ENCODE measurements around the gene CD86. TPM values are rescaled to one million over a fixed set of nuclear protein-coding genes. Genes with fewer than 3 reads are reported as not detected.

The CD86 gene
- total RNA-seq, 1 donor from 2014 or later = not detected

DNA sequence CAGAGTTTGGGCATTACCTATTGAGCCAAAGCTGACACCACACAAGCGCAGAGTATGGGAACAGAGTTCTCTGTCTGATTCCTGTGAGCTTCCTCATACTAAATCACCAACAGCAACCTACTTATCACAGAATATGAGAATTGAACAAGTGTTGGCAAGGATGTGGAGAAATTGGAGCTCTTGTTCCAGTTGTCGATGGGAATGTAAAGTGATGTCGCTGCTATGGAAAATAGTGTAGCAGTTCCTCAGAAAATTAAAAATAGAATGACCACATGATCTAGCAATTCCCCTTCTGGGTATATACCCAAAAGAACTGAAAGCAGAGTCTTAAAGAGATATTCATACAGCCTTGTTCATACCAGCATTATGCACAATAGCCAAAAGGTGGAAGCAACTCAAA is 33.4 kb downstream of the CD86 start:
- Mint-ChIP-seq H3K4me3 (ENCODE audit: unreplicated experiment) (no peak overlapping the region), H3K9me3 (ENCODE audit: unreplicated experiment) (no peaks in the 10 kb centered on the region), H3K36me3 (ENCODE audit: low read depth, unreplicated experiment) (no peaks in the 10 kb centered on the region), H3K27ac (ENCODE audit: unreplicated experiment) (no peak overlapping the region), H3K4me1 (ENCODE audit: low read depth, unreplicated experiment) (no peaks in the 10 kb centered on the region), H3K27me3 (ENCODE audit: low read depth, unreplicated experiment) (peaks cover 11% of the 10 kb centered on the region)
- FAIRE-seq = no peak
- Histone ChIP-seq H3K36me3 (ENCODE audit: insufficient read depth, low read length) (no peaks in the 10 kb centered on the region), H3K4me1 (ENCODE audit: insufficient read depth, low read length) (no peaks in the 10 kb centered on the region), H2AFZ (ENCODE audit: low read depth, low read length) (no peak overlapping the region), H3K79me2 (ENCODE audit: insufficient read depth, low read length) (no peaks in the 10 kb centered on the region), H4K20me1 (ENCODE audit: insufficient read depth, low read length) (no peaks in the 10 kb centered on the region), H3K27me3 (ENCODE audit: insufficient read depth, low read length) (no peaks in the 10 kb centered on the region), H3K9me3 (ENCODE audit: insufficient read depth, low read depth, low read length) (no peaks in the 10 kb centered on the region), H3K9ac (ENCODE audit: low read length) (no peak overlapping the region), H3K4me2 (ENCODE audit: low read length) (no peak overlapping the region), H3K27ac (ENCODE audit: low read depth, low read length) (no peak overlapping the region), H3K4me3 (ENCODE audit: insufficient read depth, low read depth, low read length) (no peak overlapping the region)
- DNase-seq (ENCODE audit: low read depth) = no peak
- no peak for TF ChIP-seq EZH2 (IDR thresholded peaks at IDR 0.05; ENCODE audit: insufficient read depth, low read length)

DNA sequence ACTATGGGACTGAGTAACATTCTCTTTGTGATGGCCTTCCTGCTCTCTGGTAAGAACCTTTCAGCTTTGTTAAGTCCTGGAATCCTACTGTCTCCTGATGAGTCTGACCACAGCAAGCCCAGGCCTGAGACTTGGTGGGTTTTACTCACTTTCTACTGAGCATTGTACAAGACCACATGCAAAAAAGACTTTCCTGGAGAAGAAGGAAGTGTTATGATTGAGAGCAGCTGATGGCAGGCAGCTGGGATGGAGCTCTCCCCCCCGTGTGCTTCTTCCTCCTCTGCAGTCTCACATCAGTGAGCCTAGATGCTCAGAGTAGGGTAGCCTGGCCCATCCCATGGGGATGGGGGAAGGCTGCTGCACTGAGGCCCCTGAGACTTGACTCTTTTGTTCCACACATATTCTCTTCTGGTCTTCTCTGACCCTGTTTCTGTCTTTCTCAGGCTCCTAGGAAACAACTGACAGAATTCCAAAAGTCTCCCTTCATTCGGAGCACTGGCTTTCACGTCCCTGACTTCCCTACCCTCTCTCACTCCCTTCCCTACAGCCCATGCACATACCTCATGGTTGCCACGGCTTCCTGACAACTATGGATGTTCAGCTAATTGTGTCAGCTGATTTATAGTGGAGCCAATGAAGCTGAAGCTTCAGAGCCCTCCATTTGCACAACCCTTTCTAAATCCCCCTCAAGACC is 36.6 kb downstream of the CD86 start:
- Mint-ChIP-seq H3K27me3 (ENCODE audit: low read depth, unreplicated experiment) (peaks cover 7% of the 10 kb centered on the region), H3K27ac (ENCODE audit: unreplicated experiment) (no peak overlapping the region), H3K36me3 (ENCODE audit: low read depth, unreplicated experiment) (no peaks in the 10 kb centered on the region), H3K9me3 (ENCODE audit: unreplicated experiment) (no peaks in the 10 kb centered on the region), H3K4me1 (ENCODE audit: low read depth, unreplicated experiment) (no peaks in the 10 kb centered on the region), H3K4me3 (ENCODE audit: unreplicated experiment) (no peak overlapping the region)
- no peaks in the 10 kb centered on the region for H3K9me3 ChIP-seq (ENCODE audit: insufficient read depth, low read depth, low read length)
- no peak overlapping the region for H3K27ac ChIP-seq (ENCODE audit: low read depth, low read length)
- H4K20me1 ChIP-seq (ENCODE audit: insufficient read depth, low read length) = no peaks in the 10 kb centered on the region
- no peaks in the 10 kb centered on the region for H3K79me2 ChIP-seq (ENCODE audit: insufficient read depth, low read length)
- FAIRE-seq (no peak), DNase-seq (ENCODE audit: low read depth) (no peak)
- H3K4me2 ChIP-seq (ENCODE audit: low read length) = no peak overlapping the region
- no peak for TF ChIP-seq EZH2 (IDR thresholded peaks at IDR 0.05; ENCODE audit: insufficient read depth, low read length)
- TF ChIP-seq, protein P1, sequence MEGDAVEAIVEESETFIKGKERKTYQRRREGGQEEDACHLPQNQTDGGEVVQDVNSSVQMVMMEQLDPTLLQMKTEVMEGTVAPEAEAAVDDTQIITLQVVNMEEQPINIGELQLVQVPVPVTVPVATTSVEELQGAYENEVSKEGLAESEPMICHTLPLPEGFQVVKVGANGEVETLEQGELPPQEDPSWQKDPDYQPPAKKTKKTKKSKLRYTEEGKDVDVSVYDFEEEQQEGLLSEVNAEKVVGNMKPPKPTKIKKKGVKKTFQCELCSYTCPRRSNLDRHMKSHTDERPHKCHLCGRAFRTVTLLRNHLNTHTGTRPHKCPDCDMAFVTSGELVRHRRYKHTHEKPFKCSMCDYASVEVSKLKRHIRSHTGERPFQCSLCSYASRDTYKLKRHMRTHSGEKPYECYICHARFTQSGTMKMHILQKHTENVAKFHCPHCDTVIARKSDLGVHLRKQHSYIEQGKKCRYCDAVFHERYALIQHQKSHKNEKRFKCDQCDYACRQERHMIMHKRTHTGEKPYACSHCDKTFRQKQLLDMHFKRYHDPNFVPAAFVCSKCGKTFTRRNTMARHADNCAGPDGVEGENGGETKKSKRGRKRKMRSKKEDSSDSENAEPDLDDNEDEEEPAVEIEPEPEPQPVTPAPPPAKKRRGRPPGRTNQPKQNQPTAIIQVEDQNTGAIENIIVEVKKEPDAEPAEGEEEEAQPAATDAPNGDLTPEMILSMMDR (IDR thresholded peaks at IDR 0.05; ENCODE audit: insufficient read depth, low read depth, low read length) = no peak
- H3K9ac ChIP-seq (ENCODE audit: low read length) = no peak overlapping the region
- no peaks in the 10 kb centered on the region for H3K27me3 ChIP-seq (ENCODE audit: insufficient read depth, low read length)
- H3K4me3 ChIP-seq (ENCODE audit: insufficient read depth, low read depth, low read length) = no peak overlapping the region
- H3K36me3 ChIP-seq (ENCODE audit: insufficient read depth, low read length) = no peaks in the 10 kb centered on the region
- H2AFZ ChIP-seq (ENCODE audit: low read depth, low read length) = no peak overlapping the region
- H3K4me1 ChIP-seq (ENCODE audit: insufficient read depth, low read length) = no peaks in the 10 kb centered on the region

DNA sequence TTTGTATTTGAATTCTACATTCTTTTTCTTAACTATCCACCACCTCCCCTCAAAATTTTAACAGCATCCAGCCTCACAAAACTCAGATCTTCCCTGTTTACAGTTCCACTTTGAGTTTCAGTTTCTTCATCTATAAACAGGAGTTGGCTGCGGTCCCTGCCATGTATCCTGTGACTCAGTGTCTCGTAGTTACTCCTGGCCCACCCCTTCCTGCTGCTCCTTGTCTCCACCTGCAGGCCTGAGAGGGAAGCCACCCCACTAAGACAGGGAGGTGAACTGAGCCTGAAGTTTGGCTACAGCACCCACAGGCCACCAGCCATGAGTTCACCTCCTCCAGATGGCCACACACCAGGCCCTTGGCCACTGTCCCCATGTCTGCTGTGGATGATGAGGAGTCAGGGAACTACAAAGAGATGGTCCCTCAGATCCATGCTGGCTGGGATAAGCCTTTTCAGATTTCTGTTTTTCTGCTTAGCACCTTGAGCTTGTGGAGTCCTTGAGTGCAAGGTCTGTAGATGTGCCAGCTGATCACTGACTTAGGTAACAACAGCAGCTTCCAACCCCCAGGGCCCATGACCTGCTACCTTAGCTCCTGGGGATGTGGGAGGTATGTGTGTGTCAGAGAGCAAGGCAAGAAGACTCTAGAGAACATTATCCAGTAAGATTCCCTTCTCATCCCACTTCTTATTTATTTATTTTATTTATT is 37.5 kb downstream of the CD86 start:
- Mint-ChIP-seq H3K36me3 (ENCODE audit: low read depth, unreplicated experiment) (no peaks in the 10 kb centered on the region), H3K27me3 (ENCODE audit: low read depth, unreplicated experiment) (peaks cover 2% of the 10 kb centered on the region), H3K4me1 (ENCODE audit: low read depth, unreplicated experiment) (no peaks in the 10 kb centered on the region), H3K4me3 (ENCODE audit: unreplicated experiment) (no peak overlapping the region), H3K9me3 (ENCODE audit: unreplicated experiment) (no peaks in the 10 kb centered on the region), H3K27ac (ENCODE audit: unreplicated experiment) (no peak overlapping the region)
- no peak overlapping the region for H3K9ac ChIP-seq (ENCODE audit: low read length)
- no peak overlapping the region for H3K4me3 ChIP-seq (ENCODE audit: insufficient read depth, low read depth, low read length)
- H3K27ac ChIP-seq (ENCODE audit: low read depth, low read length) = no peak overlapping the region
- no peaks in the 10 kb centered on the region for H3K4me1 ChIP-seq (ENCODE audit: insufficient read depth, low read length)
- H2AFZ ChIP-seq (ENCODE audit: low read depth, low read length) = no peak overlapping the region
- no peak for TF ChIP-seq EZH2 (IDR thresholded peaks at IDR 0.05; ENCODE audit: insufficient read depth, low read length)
- TF ChIP-seq, protein P1 (IDR thresholded peaks at IDR 0.05; ENCODE audit: insufficient read depth, low read depth, low read length) = no peak
- H4K20me1 ChIP-seq (ENCODE audit: insufficient read depth, low read length) = no peaks in the 10 kb centered on the region
- H3K27me3 ChIP-seq (ENCODE audit: insufficient read depth, low read length) = no peaks in the 10 kb centered on the region
- FAIRE-seq (no peak), DNase-seq (ENCODE audit: low read depth) (peak; percentile 5)
- no peaks in the 10 kb centered on the region for H3K79me2 ChIP-seq (ENCODE audit: insufficient read depth, low read length)
- H3K36me3 ChIP-seq (ENCODE audit: insufficient read depth, low read length) = no peaks in the 10 kb centered on the region
- peak overlapping the region; percentile 15 for H3K4me2 ChIP-seq (ENCODE audit: low read length)
- H3K9me3 ChIP-seq (ENCODE audit: insufficient read depth, low read depth, low read length) = no peaks in the 10 kb centered on the region
